KOPT-K1 (cell line): ENCODE data around the gene TNFRSF12A.

Source experiments
- H3K27ac ChIP-seq: fragments of 200-600 bp; sonication (generic); 2 replicates; pipeline ENCODE4 v1.5.1; 2016; ENCODE audit warnings: antibody characterized with exemption, mild to moderate bottlenecking, low read depth, low read length; ENCODE audit not compliant: poor library complexity, severe bottlenecking
- H3K36me3 ChIP-seq: fragments of 200-600 bp; sonication (generic); 2 replicates; pipeline ENCODE4 v1.5.1; 2017; ENCODE audit warnings: antibody characterized with exemption, mild to moderate bottlenecking, low read length, moderate library complexity; ENCODE audit not compliant: insufficient read depth
- H3K9me3 ChIP-seq: fragments of 200-600 bp; sonication (generic); 2 replicates; pipeline ENCODE4 v1.5.1; 2017; ENCODE audit warnings: antibody characterized with exemption, low read length, mild to moderate bottlenecking; ENCODE audit not compliant: insufficient read depth, poor library complexity, severe bottlenecking

TNFRSF12A gene

DNA sequence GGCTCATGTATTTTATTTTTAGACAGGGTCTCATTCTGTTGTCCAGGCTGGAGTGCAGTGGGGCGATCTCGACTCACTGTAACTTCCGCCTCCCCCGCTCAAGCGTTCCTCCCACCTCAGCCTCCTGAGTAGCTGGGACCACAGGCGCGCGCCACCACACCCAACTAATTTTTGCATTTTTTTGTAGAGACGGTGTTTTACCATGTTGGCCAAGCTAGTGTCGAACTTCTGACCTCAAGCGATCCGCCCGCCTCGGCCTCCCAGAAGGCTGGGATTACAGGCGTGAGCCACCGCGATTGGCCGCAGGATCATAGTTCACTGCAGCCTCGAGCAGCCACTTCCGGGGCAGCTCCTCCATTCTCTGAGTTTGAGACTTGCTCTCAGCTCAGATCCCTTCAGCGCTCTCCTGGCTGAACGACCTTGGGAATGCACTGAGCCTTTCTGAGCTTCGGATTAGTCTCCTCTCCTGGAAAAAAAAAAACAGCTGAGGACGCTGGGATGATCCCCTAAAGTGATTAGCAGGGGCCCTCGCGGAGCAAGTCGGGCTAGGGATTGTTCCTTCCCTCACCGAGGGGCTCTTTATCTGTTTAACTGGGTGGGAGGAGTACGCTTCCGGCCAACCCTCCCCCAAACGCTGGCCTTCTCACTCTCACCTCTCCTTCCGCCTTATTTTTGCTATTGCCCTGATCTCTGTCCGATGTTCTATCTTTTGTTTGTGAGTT is 38.8 kb upstream of the TNFRSF12A start:
- H3K36me3 ChIP-seq: peaks cover 22% of the 10 kb centered on the region
- H3K27ac ChIP-seq: peak overlapping the region; percentile 90
- H3K9me3 ChIP-seq: no peaks in the 10 kb centered on the region

DNA sequence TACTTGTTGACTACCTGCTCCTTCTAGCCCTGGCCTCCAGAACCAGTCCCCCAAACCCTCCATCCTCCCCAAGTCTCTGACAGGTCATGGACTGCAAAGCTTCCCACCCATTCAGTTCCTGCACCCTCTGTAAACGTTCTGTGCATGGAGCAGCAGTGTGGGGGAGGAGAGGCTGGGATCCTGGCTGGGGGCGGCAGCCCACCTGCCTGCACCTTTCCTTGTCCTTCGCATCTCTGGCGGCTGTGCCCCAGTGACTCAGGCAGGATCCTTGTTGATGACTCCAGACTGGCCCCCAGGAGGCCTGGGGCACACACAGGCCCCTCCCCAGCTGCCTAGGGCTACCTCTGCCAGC is 38.3 kb upstream of the TNFRSF12A start:
- Histone ChIP-seq H3K27ac (no peak overlapping the region), H3K36me3 (peaks cover 16% of the 10 kb centered on the region), H3K9me3 (no peaks in the 10 kb centered on the region)

DNA sequence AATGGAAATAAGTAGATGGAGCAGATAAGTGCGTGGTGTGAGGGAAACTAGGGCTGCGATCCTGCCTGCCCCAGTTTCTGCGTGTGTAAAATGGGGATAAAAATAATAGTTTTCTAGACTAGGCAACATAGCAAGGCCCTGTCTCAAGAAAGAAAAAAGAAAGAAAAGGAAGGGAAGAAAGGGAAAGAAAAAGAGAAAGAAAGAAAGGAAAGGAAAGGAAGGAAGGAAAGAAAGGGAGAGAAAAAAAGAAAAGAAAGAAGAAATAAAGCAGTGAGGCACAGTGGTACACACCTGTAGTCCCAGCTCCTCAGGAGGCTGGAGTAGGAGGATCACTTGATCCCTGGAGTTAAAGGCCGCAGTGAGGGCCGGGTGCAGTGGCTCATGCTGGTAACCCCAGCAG is 37.8 kb upstream of the TNFRSF12A start:
- Histone ChIP-seq H3K36me3 (peaks cover 11% of the 10 kb centered on the region), H3K27ac (no peak overlapping the region), H3K9me3 (no peaks in the 10 kb centered on the region)

DNA sequence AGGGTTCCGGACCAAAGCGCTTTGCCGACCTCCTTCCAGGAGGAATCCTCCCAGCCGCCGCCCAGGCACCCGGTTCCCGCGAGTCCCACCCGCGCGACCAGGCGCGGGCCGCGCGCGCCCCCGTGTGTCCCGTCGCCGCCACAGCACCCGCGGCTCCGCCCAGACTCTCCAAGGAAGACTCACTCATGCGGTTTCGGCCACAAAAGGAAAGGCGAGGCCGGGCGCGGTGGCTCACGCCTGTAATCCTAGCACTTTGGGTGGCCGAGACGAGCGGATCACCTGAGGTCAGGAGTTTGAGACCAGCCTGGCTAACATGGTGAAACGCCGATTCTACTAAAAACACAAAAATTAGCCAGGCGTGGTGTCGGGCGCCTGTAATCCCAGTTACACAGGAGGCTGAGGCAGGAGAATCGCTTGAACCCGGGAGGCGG is 36.4 kb upstream of the TNFRSF12A start:
- Histone ChIP-seq H3K36me3 (no peaks in the 10 kb centered on the region), H3K27ac (no peak overlapping the region), H3K9me3 (no peaks in the 10 kb centered on the region)

DNA sequence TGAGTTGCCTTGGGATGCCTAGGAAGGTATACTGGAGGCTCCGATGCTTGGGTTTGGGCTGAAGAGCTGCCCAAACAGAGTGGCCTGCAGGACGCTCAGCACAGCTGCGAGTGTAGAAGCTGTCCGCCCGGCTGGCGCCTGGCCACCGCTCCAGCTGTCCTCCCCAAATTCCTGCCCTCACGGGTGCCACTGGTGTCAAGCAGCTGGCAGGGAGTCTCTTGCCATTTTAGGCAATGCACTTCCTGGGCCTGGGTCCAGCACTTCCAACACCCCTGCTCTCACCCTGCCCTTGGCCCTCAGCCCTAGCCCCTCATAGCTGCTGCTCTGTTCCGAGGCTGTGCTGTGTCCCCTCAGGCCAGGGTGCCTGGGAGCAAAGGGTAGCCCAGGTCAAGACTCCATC is 34.7 kb upstream of the TNFRSF12A start:
- Histone ChIP-seq H3K36me3 (no peaks in the 10 kb centered on the region), H3K27ac (no peak overlapping the region), H3K9me3 (no peaks in the 10 kb centered on the region)

DNA sequence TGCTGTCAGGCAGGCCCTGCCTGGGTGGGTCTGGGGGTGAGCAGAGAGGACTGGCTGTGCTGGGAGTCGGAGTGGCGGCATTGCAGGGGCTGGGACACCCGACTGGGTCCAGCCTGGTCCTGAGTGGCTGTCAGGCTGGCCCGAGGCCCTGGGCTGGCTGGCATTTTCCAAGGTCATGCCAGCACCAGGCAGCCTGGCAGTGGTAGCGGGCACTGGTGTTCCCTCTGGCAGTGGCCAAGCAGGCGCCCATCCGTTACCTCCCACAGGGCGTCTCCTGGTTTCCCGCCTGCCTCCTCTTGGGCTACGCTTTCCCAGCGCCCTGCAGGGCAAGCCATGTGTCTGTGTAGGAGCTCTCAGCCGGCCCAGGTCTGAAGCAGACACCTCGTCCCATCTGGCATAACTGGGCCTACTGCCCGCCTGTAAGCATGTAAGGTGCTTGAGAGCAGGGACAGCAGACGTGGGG is 34.2 kb upstream of the TNFRSF12A start:
- no peaks in the 10 kb centered on the region for H3K9me3 ChIP-seq
- H3K36me3 ChIP-seq: no peaks in the 10 kb centered on the region
- H3K27ac ChIP-seq: no peak overlapping the region

DNA sequence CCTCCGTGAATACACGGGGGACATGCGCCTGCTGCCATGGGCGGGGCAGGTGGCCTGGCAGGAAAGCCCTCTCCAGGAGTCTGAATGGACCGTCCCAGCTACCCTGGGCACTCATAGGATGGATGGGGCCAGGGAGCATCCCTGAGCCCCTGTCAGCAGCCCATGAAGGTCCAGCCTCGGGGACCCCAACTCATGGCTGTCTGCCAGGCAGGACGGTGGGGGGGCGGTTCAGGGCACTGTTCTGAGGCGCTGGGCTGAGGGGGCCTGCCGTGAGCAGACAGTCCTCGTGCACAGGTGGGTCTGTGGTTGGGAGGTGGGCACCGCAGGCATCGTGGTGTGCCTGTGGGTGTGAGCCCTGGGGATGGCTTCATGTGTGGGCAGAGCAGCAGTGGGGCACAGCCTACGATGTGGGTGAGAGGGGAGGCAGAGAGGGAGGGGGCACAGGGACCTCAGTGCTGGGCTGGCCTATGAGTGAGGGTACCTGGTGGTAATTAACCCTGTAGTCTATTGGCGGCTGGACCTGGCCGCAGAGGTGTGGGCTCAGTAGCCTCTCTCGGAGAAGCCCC is 33.5 kb upstream of the TNFRSF12A start:
- H3K9me3 ChIP-seq: no peaks in the 10 kb centered on the region
- no peak overlapping the region for H3K27ac ChIP-seq
- no peaks in the 10 kb centered on the region for H3K36me3 ChIP-seq

DNA sequence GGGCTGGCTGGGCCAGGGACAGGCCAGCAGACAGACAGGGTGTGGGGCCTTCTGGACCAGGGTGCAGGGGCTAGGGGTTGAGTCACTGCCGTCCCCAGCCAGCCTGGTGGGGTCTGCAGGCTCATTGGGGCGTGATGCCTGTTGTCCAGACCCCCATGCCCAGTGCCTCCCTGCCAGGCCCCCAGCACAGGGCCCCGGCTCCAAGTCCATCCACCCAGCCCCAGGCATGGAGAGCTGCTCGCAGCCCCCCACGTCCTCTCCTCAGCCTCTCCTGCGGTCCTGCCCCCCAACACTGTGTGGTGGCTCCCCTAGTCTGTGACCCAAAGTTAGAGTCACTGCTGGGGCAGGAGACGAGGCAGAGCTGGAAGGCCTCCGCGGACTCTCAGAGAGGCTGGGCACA is 32.9 kb upstream of the TNFRSF12A start:
- no peaks in the 10 kb centered on the region for H3K9me3 ChIP-seq
- H3K27ac ChIP-seq: no peak overlapping the region
- no peaks in the 10 kb centered on the region for H3K36me3 ChIP-seq

DNA sequence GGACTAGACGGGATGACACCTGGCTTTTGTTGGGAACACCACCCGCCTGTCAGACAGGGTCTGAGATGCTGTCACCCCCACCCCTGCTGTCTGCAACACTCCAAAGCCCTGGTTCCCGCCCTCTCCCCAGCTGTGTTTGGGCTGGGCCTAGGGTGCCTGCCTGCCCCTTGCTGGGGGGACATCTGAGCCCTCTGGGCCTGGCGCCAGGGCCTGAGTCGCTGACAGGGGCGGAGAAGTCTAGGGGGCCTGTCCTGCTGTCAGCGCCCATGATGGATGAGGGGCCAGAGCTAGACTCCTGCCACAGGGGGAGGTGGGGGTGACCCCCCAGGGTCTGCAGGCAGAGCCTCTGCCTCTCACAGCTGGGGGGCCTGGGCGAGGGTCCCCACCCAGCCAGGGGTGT is 32.3 kb upstream of the TNFRSF12A start:
- H3K27ac ChIP-seq: no peak overlapping the region
- H3K36me3 ChIP-seq: no peaks in the 10 kb centered on the region
- no peaks in the 10 kb centered on the region for H3K9me3 ChIP-seq

DNA sequence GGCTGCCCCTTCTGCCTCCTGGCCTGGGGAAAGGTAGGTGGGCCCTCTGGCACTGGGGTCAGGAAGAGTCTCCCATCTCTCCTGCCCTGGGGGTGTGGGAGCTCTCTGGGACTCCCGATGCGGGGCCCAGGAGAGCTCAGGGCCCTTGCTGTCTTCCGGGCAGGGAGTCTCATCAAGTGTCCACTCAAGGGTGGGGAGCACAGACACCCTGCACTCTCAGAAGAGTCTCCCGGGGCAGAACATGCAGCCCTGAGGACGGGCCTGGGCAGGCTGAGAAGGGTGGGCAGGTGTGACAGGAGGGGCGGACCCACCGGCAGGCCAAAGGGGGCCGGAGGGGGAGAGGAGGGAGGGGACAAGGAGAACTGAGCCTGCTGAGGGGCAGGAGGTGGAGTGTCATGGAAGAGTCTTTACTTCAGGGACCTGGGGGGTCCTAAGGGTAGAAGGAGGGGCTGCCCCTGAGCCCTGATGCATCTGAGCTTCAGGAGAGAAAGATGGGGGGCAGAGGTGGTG is 31.5 kb upstream of the TNFRSF12A start:
- Histone ChIP-seq H3K9me3 (no peaks in the 10 kb centered on the region), H3K27ac (no peak overlapping the region), H3K36me3 (no peaks in the 10 kb centered on the region)

DNA sequence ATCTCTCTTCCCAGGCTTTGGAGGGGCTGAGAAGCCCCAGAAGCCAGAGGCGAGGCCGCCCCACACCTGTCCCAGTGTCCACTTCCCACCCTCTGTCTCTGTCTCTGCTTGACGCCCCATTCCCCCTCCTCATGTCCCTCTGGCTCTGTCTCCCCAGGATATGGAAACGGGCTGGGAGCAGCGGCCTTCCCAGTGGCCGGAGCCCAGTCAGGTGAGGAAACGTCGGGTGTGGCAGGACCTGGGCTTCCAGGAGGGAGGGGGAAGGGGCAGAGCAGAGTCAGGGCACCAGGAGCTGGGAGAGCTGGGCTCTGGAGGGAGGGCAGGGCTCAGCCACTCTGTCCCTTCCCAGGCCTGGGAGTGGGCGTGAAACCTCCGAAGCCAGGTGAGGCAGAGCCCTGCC is 29.3 kb upstream of the TNFRSF12A start:
- H3K36me3 ChIP-seq: no peaks in the 10 kb centered on the region
- no peaks in the 10 kb centered on the region for H3K9me3 ChIP-seq
- no peak overlapping the region for H3K27ac ChIP-seq

DNA sequence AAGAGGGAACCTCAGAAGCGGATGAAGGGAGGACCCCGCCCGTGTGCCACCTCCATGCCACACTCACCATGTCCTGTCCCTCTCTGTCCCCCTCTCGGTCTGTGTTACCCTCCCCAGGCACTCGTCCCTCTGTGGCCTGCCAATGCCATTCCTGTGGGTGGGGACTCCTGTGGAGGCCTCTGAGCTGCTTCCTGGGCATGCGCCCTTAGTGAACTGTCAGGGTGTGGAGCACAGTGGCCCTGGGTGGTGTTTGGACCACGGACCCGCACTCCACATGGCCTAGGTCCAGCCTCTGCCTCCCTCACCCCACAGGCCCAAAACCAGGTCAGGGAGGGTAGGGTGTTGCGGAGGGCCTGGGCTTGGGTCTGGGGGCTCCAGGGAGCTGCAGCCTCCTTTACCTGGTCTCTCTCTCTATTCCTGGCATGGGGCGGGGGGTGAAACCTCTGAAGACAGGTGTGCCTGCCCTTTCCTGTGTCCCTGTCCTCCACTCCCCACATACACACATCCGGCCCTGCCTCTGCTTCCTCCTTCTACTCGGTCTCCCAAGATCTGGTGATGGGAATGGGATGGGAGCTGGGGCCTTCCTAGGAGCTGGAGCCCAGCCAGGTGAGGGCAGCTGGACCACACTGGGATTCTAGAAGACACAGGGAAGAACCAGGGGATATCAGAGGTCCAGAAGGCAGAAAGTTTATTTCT is 28.5 kb upstream of the TNFRSF12A start:
- no peaks in the 10 kb centered on the region for H3K36me3 ChIP-seq
- no peaks in the 10 kb centered on the region for H3K9me3 ChIP-seq
- no peak overlapping the region for H3K27ac ChIP-seq

DNA sequence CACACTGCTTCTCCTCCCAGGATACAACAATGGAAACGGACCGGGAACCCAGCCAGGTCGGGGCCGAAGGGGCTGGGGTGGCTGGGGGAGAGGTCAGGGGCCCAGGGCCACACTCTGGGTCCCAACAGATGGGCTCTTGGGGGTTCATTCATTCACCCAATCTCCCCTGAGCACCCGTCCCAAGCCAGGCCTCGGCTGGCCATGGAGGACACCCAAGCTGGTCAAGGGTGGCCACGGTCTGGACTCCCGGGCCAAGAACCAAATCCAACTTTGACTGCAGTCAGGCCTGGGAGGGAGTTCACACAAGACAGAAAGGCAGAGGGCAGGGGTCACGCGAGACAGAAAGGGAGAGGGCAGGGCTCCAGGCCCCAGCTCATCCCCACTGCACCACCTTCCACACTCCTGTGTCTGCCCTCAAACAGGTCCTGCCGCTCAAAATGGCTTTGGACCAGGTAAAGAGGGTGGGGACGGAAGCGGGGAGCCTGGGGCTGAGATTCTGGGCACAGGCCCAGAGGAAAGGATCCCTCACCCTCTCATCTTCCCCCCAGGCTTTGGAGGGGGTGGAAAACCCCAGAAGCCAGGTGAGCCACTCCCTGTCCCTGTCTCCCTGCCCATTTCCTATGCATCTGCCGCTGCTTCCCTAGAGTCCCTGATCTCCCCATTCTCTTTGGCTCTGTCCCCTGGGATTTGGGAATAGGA is 27.6 kb upstream of the TNFRSF12A start:
- H3K27ac ChIP-seq: no peak overlapping the region

DNA sequence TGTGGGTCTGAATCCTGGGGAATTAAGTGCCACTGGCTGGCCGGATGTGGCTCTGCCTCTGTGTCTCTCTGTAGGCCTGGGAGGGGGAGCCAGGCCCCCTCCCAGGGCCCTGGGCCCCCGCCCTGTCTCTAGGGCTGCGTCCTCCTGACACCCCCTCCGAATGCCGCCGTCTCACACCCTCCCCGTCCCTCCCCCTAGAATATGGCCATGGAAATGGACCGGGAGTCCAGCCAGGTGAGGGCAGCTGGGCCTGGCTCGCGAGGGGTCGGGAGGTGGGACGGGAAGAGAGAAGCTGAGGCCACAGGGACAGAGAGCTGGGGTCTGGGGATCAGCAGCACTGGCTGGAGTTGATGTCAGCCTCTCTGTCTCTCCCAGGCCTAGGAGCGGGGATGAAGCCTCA is 23.9 kb upstream of the TNFRSF12A start:
- Histone ChIP-seq H3K9me3 (no peaks in the 10 kb centered on the region), H3K27ac (no peak overlapping the region)

More for the DNA sequence above, 27.6 kb upstream of the TNFRSF12A start:
- Histone ChIP-seq H3K9me3 (no peaks in the 10 kb centered on the region), H3K36me3 (no peaks in the 10 kb centered on the region)

DNA sequence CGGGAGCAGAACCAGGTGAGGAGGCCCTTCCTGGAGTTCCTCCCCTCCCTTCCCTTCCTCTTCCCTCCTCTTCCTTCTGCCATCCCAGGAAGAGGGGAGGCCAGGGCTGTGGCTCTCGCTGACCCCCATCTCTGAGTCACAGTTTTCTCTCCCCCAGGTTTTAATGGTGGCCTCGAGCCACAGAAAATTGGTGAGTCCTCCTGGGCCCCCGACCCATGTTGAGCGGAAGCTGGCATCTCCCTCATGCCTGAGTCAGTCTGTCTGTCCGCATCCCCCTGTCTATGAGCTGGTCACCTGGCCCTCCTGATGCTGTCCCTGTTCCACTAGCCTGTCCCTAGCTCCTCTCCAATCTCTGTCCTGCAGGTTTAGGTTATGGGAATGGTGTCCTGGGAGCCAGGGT is 20.2 kb upstream of the TNFRSF12A start:
- no peaks in the 10 kb centered on the region for H3K36me3 ChIP-seq
- no peak overlapping the region for H3K27ac ChIP-seq
- no peaks in the 10 kb centered on the region for H3K9me3 ChIP-seq

More for the DNA sequence above, 23.9 kb upstream of the TNFRSF12A start:
- no peaks in the 10 kb centered on the region for H3K36me3 ChIP-seq
